HG03060 (cell line): Measurements from ENCODE around the gene PHACTR1.
"Not testable (repeated sequence)": the region's sequence is repeated elsewhere in the genome, so short reads cannot be mapped to it uniquely, and the experiment has no call there.

Experiments used
- ATAC-seq: cut with Tn5 transposase; IDR thresholded peaks from one replicate; pipeline ENCODE4 v1.9.1; 2021; ENCODE audit warnings: low read depth, moderate number of reproducible peaks; ENCODE audit not compliant: unreplicated experiment

The PHACTR1 gene

DNA sequence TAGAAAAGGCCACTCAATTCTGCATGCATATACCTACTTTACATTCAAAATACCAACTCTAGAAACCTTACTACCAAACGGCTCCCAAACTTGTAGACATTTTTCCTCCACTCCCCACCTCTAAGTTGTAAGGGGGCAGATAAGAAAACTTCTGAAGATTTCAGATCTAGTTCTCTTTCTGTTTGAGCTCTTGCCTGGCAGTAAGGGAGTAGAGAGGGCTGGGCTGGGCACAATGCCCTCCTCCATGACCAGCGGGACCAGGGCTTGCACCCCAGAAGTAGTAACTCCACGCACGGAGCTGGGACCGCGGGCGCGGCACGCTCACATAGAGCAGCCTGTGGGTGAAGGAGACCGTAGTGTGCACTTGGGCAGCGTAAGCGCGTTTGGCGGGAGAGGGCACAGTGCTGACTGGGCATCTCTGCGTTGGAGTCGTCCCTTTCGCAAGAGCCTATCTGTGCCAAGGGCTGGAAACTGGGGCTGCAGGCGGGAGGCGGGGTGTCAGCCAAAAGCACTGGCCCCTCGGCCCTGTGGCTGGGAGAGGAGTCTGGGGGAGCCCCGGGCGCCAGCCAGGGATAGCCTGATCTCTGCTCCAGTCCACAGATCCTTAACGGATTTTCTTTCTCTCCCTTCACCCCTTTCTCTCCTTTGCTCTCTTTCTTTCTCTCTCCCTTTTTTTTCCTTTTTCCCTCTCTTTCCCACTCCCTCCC, 32.4 kb downstream of the PHACTR1 start:
- no peak for ATAC-seq

DNA sequence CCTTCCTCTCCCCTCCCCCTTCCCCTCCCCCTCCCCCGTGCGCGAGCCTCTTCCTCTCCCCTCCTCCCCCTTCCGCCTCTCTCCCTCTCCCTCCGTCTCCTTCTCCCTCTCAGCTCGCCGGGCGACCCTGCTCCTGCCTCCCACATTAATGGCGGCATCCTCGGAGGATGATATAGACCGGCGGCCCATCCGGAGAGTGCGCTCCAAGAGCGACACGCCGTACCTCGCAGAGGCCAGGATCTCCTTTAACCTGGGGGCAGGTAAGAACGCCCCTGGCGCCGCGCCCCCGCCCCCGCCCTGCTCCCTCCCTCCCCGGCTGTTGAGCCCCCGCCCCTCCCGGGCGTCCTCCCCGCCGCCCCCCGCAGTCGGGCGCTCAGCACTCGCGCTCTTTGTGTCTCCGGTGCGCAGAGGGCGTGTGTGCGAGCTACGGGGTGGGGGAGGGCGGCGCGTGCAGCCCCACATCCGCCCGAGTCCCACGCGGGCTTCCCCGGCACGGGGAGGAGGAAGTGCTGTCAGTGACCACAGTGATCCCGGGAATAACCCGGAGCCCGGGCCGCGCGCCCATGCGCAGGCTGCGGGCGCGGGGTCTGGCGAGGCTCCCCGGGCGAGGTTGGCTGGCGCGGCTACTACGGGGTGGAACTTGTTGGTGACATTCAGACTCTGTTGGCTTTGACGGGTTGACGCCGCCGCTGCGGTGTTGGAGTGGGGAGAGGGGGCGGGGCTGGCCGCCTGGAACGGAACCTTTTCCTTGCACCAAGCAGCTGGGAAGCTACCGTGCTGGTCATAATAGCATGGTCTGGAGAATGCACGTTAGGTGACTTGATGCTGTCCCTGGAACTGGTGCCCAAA, 33.2 kb downstream of the PHACTR1 start:
- no peak for ATAC-seq

DNA sequence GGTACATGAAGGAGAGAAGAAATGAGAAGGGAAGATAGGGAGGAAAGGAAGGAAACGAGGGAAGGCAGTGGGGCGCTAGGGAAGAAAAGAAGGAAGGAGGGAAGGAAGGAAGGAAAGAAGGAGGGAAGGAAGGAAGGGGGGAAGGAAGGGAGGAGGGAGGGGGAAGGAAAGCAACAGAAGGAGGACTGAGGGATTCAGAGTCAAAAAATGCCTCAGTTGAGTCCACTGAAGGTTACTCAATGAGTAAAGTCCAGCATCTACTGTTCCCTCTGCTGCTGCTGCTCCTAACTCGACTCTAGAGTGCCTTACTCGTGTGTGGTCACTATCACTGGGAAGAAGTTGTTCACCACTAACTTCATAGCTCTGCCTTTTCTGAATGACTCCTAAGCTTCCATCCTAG, 33.8 kb downstream of the PHACTR1 start:
- ATAC-seq: no peak

DNA sequence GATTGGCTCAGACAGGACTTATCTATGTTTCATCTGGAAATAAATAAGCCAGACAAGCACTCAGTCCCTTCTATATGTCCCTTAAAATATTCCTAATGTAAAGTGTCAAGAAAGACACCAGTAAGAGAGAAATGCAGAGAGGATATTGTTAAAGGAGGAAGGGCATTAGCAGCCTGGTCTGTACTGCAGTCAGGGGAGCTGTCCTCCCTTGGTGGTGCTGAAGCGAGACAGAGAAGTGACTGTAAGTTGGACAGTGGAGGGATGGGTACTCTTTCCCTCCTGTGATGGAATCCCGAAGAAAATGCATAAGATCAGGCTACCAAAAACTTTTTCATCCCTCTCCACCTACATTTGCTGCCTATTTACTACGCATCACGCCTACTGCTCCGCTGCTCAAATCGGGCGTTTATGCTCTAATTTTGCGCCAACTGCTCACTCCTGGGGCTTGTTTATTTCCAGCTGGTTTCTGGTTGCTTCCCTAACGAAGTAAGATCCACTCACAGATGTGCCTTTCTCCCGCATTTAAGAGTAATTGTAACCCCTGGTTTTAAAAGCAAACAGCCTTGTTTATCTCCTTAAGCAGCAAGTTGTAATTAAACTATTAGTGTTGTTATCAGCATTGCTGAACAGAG, 35.2 kb downstream of the PHACTR1 start:
- no peak for ATAC-seq

DNA sequence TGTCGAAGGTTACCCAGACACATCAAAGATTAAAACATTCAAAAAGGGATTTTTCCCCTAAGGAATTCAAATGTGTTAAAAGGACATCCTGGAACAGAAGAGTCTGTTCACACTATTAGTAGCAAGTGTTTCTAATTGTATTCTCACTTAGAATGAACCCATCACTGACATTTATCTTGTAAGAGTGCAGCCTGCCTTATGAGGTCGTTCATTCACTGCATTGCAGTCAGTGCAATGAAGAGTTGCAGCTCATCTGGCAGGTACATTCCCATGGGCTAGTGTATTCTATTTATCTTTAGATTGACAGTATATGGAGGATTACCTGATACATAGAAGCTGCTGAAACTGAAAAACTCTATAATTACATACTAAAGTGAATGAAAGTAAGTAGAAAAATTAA, 36.5 kb downstream of the PHACTR1 start:
- ATAC-seq: no peak

DNA sequence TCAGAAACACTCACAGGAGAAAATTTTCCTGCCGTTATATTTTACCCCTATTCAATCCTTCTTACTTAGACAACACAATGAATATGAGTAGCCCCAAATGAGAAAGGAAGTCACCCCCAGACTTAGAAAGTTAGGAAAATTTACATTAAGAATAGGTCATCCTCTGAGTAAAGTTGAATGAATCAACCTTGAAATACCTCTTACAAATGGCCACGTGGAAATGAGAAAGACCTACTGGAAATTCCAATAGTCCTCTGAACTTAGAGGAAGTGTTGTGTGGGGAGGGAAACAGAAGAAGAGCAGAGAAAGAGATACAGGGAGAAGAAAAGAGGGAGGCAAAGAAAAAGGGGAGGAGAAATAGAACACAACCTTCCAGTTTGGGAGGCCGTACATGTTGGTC, 43.7 kb downstream of the PHACTR1 start:
- ATAC-seq: no peak

DNA sequence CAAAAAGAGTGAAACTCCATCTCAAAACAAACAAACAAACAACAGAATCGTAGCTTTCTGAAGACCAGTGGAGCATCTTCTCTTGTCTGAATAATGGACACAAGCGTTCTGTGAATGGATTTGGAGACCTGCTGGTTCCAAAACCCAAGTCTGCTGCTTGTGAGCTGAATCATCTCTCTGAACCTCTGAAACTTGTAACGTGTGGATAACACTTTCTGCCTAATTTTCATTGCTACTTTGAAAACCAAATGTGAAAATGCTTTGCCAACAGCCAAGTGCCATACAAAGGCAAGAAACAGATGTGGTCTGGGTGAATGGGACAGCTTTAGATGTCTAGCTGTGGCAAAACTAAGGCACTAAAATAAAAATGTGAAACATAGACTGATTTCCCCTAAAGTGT, 44.3 kb downstream of the PHACTR1 start:
- no peak for ATAC-seq

DNA sequence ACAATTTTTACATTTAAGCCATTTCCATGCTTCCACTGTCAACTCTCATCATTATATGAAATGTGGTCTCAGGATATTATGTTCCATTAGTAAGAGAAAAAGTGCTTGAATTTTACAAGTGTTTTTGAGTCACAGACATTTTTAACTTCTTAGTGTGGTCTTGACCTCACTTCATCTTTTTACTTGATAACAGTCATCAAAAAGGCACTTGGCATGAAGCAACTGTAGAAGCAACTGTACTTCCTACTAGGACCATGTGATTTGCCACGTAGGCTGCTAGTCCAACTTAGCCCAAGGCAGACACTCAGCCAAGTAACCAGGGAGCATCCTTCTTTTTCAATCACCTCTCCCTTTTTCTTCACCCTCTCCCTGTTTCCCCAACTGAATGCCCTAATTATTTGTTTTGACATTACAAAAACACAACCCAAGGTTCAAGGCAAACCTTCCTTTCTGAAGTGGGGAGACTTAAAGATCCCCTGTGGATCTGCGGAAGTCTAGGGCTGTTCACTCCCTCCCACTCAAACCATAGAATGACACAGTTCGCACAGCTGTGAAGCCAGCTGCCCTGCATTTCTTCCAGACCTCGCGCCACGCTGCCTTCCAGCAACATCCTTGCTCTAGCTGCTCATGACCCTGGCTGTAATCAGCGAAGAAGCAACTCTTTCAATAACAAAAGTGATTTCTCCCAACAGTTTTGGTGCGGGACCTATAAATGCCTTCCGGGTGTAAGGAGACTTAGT, 45.0 kb downstream of the PHACTR1 start:
- ATAC-seq: no peak

DNA sequence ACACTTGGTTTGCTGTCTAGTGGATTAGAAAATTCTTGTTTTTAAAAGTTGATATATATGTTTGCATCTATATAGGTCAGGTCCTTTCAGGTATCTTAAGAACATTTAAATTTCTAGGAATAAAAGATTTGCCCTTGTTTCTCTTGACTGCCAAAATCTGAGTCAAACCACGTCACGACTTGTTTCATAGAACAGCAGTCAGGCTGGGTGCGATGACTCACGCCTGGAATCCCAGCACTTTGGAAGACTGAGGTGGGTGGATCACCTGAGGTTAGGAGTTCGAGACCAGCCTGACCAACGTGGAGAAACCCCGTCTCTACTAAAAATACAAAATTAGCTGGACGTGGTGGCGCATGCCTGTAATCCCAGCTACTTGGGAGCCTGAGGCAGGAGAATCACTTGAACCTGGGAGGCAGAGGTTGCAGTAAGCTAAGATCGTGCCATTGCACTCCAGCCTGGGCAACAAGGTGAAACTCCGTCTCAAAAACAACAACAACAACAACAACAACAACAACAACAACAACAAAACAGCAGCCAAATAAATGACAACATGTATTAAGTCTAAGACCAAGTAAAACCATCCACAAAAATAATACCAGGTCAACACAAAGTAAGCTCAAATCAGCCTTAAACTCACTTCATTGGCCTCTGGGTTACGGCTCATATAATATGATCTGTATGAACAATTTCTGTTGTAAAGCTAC, 46.3 kb downstream of the PHACTR1 start:
- ATAC-seq: not testable (repeated sequence)

DNA sequence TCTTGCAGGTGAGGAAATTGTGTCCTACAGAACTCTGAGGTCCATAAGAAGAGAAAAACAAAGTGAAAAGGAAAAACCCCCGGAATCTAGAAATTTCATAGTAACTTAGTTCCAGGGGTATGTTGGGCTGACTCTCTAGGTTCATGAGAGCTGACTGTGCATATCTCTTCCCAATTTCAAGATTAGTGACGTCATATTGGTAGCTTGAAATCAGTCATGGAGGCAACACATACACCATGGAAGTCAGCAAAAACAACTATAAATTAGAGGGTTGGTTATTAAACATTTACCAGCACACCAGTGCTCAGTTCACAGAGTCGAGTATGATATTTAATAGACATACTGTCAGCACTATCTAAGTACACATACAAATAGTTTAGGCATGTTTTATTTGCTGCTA, 49.8 kb downstream of the PHACTR1 start:
- no peak for ATAC-seq

DNA sequence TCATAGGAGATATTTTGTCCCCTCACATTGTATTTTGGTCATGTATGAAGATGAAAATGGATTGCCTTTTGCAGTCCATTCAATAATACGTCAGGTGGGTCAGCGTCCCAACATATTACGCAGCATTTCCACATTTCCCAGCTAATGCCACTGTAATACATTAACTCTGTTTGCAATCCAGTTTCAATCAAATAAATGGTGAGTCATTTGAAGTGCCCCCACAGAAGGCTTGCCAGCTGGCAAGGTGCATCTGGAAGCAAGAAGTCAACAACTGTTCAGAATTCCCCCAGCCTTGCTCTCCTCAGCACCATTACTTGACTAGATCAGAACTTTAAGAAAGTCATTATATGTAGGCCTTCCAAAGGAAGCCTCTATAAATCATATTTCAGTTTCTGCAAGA, 50.4 kb downstream of the PHACTR1 start:
- ATAC-seq: no peak

DNA sequence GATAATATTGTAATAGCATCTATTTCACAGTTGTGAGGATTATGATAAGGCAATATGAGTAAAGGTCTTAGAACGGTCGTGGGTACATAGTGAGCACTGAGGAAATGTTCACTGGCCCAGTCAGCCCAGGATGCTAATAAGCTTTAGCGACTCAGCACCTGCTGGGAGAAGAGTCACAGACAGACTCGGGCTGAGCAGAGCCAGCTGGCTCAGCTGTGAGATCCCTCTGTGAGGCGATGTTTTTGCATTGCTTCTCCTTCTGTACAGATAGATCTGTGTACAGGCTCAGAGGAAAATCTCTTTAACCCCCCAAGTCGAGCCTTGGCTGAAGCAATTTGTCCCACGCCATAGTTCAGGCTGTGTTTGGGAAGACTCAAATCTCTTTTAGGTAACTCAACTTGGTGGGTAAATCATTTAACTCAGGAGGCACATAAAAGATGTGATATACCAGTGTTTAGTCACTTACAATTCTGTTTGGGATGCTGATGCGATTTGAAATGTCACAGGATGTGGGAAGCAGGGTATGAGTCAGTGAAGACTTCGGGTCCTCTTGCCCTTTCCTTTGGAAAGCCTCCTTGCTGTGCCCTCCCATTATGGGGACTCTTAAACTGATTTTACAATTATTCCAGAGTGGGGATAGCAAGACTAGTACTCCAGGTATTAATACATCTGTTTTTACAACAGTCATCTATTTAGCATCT, 53.1 kb downstream of the PHACTR1 start:
- ATAC-seq: no peak

DNA sequence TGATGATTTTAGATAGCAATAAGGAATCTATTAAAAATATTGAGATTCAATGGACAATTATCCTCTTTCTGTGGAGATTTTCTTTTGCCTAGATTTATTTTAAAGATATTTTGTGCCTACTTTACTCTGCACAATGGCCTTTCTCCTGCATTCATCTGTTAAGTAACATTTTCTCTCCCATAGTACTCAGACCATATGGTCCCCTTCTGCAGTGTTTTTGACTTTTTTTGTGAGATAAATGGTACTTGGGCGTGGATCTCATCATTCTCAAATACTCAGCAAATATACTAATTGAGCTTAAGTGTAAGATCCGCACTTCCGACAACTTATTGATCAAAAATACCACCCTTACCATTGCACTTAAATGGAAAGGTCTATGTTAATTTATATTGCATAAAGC, 55.8 kb downstream of the PHACTR1 start:
- ATAC-seq: no peak

DNA sequence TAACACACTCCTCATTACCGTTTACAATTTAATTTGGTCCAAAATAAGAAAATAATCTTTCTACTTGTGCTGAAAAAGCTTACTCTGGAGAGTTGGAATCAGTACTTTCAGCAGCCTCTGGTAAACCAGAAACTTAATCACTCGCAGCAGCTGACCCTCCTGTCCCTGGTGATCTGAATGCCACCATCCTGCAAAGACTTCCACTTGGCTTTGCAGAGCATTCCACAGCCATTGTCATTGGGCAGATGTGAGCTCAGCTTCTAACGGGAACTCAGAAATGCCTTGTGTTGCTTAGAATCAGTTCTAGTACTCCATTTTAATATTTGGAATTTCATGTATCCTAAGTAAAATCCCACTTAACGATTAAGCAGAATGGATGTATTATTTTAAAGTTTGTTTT, 59.7 kb downstream of the PHACTR1 start:
- ATAC-seq: no peak

DNA sequence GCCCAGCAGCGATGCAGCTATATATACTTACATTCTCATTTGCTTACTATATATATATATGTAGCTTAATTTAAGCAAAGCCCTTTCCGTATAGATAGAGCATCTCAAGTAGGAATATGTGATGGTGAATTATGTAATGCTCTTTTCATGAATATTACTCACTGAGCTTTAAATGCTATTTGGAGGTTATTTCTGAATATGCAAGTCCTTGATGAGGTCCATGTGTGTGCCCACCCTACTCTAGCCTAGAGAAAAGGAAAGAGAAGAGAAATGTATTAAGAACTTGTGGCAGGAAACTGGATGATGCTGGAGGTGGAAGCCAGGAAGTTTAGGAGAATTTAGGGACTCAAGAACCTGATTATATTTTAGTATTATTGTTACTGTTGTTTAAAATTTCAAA, 63.2 kb downstream of the PHACTR1 start:
- no peak for ATAC-seq

DNA sequence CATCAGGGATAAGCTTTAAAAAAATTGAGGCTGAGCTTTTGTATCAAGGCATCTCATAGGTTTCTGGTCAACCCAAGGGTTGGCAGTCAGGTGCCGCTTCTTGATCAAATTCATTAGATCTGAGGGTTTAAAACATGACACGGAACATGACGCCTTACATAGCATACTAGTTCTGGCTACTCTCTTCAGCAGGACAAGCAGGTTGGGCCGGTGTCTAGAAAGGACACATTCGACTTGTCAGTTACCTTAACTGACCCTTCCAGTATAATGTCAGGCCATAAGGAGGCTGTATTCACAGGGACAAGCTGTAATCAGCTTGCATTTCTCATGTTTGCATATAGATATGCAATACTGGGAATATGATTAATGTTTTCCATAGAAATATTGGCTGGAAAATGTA, 65.6 kb downstream of the PHACTR1 start:
- no peak for ATAC-seq

DNA sequence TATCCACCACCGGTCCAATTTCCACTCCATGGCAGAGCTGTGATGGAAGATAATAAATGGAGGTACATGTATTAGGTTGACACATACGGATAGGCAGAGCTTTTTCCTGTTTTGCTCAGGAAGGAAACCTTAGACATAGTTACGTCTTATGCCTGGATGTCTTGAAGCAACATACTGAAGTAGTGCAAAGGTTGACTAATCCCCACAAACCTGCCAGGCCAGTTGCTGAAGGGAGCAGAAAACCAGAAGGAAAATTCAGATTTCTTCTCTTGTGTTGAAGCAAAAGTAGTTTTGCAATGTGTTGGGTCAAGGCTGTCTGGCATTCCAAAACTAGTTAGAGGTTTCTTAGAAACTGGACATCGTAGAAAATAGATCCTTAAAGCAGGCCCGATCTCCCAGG, 68.7 kb downstream of the PHACTR1 start:
- ATAC-seq: no peak

DNA sequence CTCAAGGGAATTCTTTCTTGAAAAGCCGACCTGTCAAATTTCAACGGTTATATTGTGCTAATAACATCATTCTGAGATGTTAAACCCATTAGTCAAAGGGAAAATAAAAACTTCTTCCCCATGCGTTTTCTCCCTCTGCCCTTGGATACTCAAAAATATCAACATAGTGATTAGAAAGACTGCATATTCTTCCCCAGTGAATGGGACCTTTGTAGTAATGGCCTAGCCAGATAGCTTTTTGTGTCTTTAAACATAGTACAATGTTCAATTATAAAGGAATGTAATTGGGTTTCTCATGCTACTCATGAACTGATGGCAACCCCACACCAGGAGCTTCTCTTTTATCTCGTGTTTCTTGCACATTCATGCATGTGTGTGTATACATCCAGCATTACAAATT, 69.4 kb downstream of the PHACTR1 start:
- no peak for ATAC-seq

DNA sequence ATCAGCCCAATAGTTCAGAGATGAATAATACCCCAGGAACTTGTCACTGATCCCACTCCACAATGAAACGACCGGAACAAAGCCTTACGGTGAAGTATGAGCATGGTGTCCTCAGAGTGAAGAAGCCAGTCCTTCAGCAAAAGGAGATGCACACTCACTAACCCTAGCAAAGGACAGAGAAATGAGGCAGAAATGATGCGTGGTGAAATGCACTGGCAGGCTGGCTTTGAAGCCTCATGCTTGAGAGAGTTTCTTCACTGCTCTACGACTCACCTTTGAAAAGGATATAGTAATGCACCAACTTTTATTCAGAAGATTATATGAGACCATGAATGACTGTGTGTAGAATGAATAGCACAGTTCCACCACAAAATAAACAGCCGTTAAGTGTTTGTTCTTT, 74.8 kb downstream of the PHACTR1 start:
- ATAC-seq: no peak

DNA sequence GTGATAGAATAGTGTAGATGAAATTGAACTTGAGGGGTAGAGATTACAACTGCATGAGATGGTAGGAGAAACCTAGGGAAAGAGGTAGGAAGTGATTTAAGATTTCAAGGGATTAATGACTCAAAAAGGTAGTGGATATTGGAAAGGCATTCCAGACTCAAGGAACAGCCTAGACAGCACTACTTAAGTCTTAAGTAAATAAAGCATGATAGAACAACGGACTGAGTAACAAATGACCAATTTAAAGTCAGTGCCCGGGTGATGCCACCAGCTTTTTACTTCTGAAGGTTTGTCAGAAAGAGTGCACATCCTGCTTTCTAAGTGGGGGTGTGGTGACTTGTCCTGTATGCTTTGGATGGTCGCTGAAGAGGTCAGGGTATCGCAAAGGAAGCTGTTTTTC, 81.8 kb downstream of the PHACTR1 start:
- no peak for ATAC-seq
